ENCODE results near the gene NUP58.

Gene NUP58

GRCh38 chr13:25377244-25377962 lies 76.0 kb downstream of the NUP58 start:
- no peak for DNase-seq (ENCODE audit: low read depth)

DNA sequence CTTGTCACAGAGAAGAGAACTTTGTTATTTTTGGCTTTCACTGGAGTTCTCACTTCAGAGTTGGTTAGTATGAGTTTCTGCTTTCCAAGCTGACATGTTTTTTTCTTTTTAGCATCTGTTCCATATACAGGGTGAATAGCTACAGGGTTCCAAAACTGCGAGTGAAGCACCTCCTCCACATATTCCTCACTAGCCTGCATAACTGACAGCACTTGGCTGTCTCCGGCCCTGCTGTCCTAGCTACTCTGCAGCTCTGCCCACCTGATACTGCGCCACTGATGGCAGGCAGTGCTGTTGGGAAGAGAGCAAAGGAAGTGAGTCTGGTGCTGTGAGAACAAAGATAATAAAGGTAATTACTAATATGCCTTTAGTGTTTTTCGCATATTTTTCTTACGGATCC lies 77.1 kb downstream of the NUP58 start:
- no peak for DNase-seq (ENCODE audit: low read depth)

DNA sequence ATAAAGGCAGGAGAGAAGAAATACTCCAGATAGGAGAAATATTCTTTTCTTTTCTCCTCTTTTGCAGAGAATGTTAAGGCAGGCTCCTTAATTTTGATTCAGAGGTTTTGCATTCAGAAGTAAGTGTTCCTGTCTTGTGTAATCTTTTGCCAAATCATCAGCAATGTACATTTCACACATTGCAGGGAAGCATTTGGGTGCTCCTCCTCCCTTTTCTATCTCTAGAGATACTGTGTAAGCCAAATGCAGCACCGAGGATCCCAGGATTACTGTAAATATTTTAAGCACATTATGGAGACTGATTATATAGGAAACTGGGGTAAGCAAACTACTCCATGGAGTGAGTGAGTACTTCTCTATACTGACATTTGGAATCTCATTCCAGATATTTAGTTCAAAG lies 77.6 kb downstream of the NUP58 start:
- no peak for DNase-seq (ENCODE audit: low read depth)

- no peak for DNase-seq (ENCODE audit: low read depth)
These were observed 78.7 kb downstream of the NUP58 start for GRCh38 chr13:25380082-25380481.

- DNase-seq (ENCODE audit: low read depth) = no peak
These were observed 79.4 kb downstream of the NUP58 start for GRCh38 chr13:25380741-25381324.

- DNase-seq (ENCODE audit: low read depth) = no peak
These were observed 83.5 kb downstream of the NUP58 start for GRCh38 chr13:25384758-25385410.

DNA sequence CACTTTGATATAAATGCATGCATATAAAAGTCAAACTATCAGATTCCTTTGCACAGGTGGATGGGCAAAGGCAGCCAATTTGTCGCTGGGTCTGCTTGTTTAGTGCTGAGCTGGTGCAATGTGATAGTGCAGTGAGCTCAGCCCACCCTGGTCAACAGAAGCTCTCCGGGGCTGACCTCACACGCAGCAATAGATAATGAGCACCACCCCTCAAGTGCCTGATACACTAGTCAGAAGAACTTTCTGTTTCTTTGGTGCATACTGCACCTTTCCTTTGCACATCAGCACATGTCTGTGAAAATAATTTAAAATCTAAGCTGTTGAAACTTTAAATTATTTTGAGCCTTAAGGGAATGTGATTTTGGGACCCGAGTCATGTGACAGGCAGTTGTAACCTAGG lies 90.5 kb downstream of the NUP58 start:
- DNase-seq (ENCODE audit: low read depth) = no peak
